Ascending aorta (tissue), 2 donors: Measurements from ENCODE around the gene HCRTR1. TPM values are rescaled to one million over a fixed set of nuclear protein-coding genes. Genes with fewer than 3 reads are reported as not detected.
A peak's percentile ranks its signal among the peaks of the same experiment; 100 is the strongest.

Experiments used
- DNase-seq, 2 donors: peaks; one replicate each; pipeline ENCODE4 v3.0.0-alpha.2; 2019; ENCODE audit warnings: low spot score in 2 of 2
- H3K27ac ChIP-seq, 2 donors: fragments of 200-600 bp; sonication (generic); one replicate each; pipeline ENCODE4 v1.5.1; 2016 to 2017; ENCODE audit warnings: mild to moderate bottlenecking in 1 of 2
- H3K27me3 ChIP-seq: fragments of 200-600 bp; sonication (generic); one replicate; pipeline ENCODE4 v1.5.1; 2017
- H3K36me3 ChIP-seq, 2 donors: fragments of 200-600 bp; sonication (generic); one replicate each; pipeline ENCODE4 v1.5.1; 2016
- H3K4me1 ChIP-seq, 2 donors: fragments of 200-600 bp; sonication (generic); one replicate each; pipeline ENCODE4 v1.5.1; 2016 to 2017; ENCODE audit warnings: mild to moderate bottlenecking in 1 of 2
- H3K4me3 ChIP-seq, 2 donors: fragments of 200-600 bp; sonication (generic); one replicate each; pipeline ENCODE4 v1.5.1; 2016 to 2017; ENCODE audit warnings: mild to moderate bottlenecking in 1 of 2
- H3K9me3 ChIP-seq, 2 donors: fragments of 200-600 bp; sonication (generic); one replicate each; pipeline ENCODE4 v1.5.1; 2016
- CTCF ChIP-seq, 3 experiments: fragments of 200-600 bp in 2 of 3; fragments of 450-650 bp in 1 of 3; sonication (generic) in 2 of 3; IDR thresholded peaks; one replicate each; pipeline ENCODE4 v1.5.1; 2016 to 2019; ENCODE audit warnings: antibody characterized with exemption in 3 of 3, mild to moderate bottlenecking in 1 of 3, moderate library complexity in 1 of 3
- intact Hi-C: fragments of 100-400 bp; cut with DNase I; formaldehyde crosslinking; loops from one replicate; pipeline ENCODE4 v1.15.1; 2023
- total RNA-seq: library from RNA; depleted of rRNA; stranded (reverse); fragments of >200 nt; gene quantifications from one replicate; pipeline ENCODE4 v1.1.0, GENCODE V29; 2016

Gene HCRTR1
- total RNA-seq, 1 donor from 2014 or later: not detected

GRCh38 chr1:31671147-31671546 lies 53.7 kb downstream of the HCRTR1 start:
- Histone ChIP-seq H3K27me3 (no peaks in the 10 kb centered on the region), H3K4me1 (peaks cover 4 to 38% of the 10 kb centered on the region in 2 donors), H3K9me3 (no peaks in the 10 kb centered on the region), H3K27ac (peak overlapping the region; percentile 81 to 83), H3K36me3 (peaks cover 8 to 9% of the 10 kb centered on the region in 2 donors), H3K4me3 (no peak overlapping the region)
- TF ChIP-seq CTCF (IDR thresholded peaks at IDR 0.05): no peak
- intact Hi-C loops: loop anchor here (2.0 kb wide), 1 partner anchor 44 kb away; no protein-coding TSS in a partner anchor
- DNase-seq: no peak

GRCh38 chr1:31671561-31672201 lies 54.2 kb downstream of the HCRTR1 start:
- Histone ChIP-seq H3K4me3 (no peak overlapping the region), H3K27ac (peak overlapping the region; percentile 81 to 83), H3K27me3 (no peaks in the 10 kb centered on the region), H3K9me3 (no peaks in the 10 kb centered on the region), H3K4me1 (peaks cover 4 to 35% of the 10 kb centered on the region in 2 donors), H3K36me3 (peaks cover 7 to 8% of the 10 kb centered on the region in 2 donors)
- no peak for TF ChIP-seq CTCF (IDR thresholded peaks at IDR 0.05)
- no peak for DNase-seq
- intact Hi-C loops: loop anchor here (2.0 kb wide), 1 partner anchor 43 kb away; no protein-coding TSS in a partner anchor

GRCh38 chr1:31672986-31673385 lies 55.5 kb downstream of the HCRTR1 start:
- no peak overlapping the region for H3K4me3 ChIP-seq

GRCh38 chr1:31673433-31673832 lies 55.9 kb downstream of the HCRTR1 start:
- Histone ChIP-seq H3K9me3 (no peaks in the 10 kb centered on the region), H3K4me3 (no peak overlapping the region), H3K4me1 (peaks cover 4 to 34% of the 10 kb centered on the region in 2 donors), H3K27me3 (no peaks in the 10 kb centered on the region), H3K36me3 (peaks cover 0 to 17% of the 10 kb centered on the region in 2 donors), H3K27ac (peak overlapping the region; percentile 81 to 83)
- DNase-seq: no peak
- intact Hi-C loops: no loop called here
- TF ChIP-seq CTCF (IDR thresholded peaks at IDR 0.05): no peak

More at GRCh38 chr1:31672986-31673385, 55.5 kb downstream of the HCRTR1 start:
- Histone ChIP-seq H3K36me3 (peaks cover 0 to 17% of the 10 kb centered on the region in 2 donors), H3K27ac (peak overlapping the region; percentile 81 to 83), H3K4me1 (peaks cover 4 to 34% of the 10 kb centered on the region in 2 donors), H3K27me3 (no peaks in the 10 kb centered on the region), H3K9me3 (no peaks in the 10 kb centered on the region)
- intact Hi-C loops: no loop called here
- DNase-seq: no peak
- no peak for TF ChIP-seq CTCF (IDR thresholded peaks at IDR 0.05)

GRCh38 chr1:31674626-31675025 lies 57.1 kb downstream of the HCRTR1 start:
- intact Hi-C loops: no loop called here
- DNase-seq: no peak
- no peak overlapping the region for H3K4me3 ChIP-seq
- H3K4me1 ChIP-seq: peaks cover under 1 to 26% of the 10 kb centered on the region in 2 donors
- no peak overlapping the region for H3K27ac ChIP-seq
- peaks cover 0 to 27% of the 10 kb centered on the region in 2 donors for H3K36me3 ChIP-seq
- no peak for TF ChIP-seq CTCF (IDR thresholded peaks at IDR 0.05)
- no peaks in the 10 kb centered on the region for H3K9me3 ChIP-seq
- H3K27me3 ChIP-seq: no peaks in the 10 kb centered on the region
